NCI-H1105 treated with DMSO at 0.1 percent for 48 hours (cell line): ENCODE data around the gene RBM7.

Source experiments
- DNase-seq: peaks from one replicate; lab custom pipeline; 2025; lab: John Stamatoyannopoulos, UW

RBM7 gene

GRCh38 chr11:114396916-114397315 lies 3.5 kb upstream of the RBM7 start:
- no peak for DNase-seq

- no peak for DNase-seq
These were observed 3.0 kb upstream of the RBM7 start for GRCh38 chr11:114397349-114397982.

- DNase-seq: no peak
These were observed 2.1 kb upstream of the RBM7 start for GRCh38 chr11:114398303-114398920.

GRCh38 chr11:114399490-114400215 lies 813 bp upstream of the RBM7 start:
- peak; percentile 73 for DNase-seq

GRCh38 chr11:114400915-114401223 lies 403 bp downstream of the RBM7 start:
- peak; percentile 74 for DNase-seq

GRCh38 chr11:114401311-114401710 lies 845 bp downstream of the RBM7 start:
- no peak for DNase-seq

- no peak for DNase-seq
These were observed 12.5 kb downstream of the RBM7 start for GRCh38 chr11:114412946-114413345.

- no peak for DNase-seq
These were observed 13.5 kb downstream of the RBM7 start for GRCh38 chr11:114413958-114414357.

- DNase-seq: no peak
These were observed 16.0 kb downstream of the RBM7 start for GRCh38 chr11:114416441-114416961.

- DNase-seq: no peak
These were observed 25.8 kb downstream of the RBM7 start for GRCh38 chr11:114426280-114426679.

GRCh38 chr11:114430290-114430689 lies 29.8 kb downstream of the RBM7 start:
- no peak for DNase-seq

- no peak for DNase-seq
These were observed 32.4 kb downstream of the RBM7 start for GRCh38 chr11:114432893-114433292.

GRCh38 chr11:114433376-114433775 lies 32.9 kb downstream of the RBM7 start:
- DNase-seq: no peak

GRCh38 chr11:114438303-114438702 lies 37.8 kb downstream of the RBM7 start:
- DNase-seq: no peak

- peak; percentile 94 for DNase-seq
These were observed 39.0 kb downstream of the RBM7 start, which contains the start of gene REXO2 for GRCh38 chr11:114439229-114440120. TSS of gene REXO2 (plus strand) at chr11:114439467. CDS start at chr11:114439529, 62 bp downstream.

GRCh38 chr11:114440121-114440860 lies 39.8 kb downstream of the RBM7 start:
- DNase-seq: peak; percentile 26

GRCh38 chr11:114440971-114441763 lies 40.7 kb downstream of the RBM7 start:
- DNase-seq: peak; percentile 87

- peak; percentile 57 for DNase-seq
These were observed 41.5 kb downstream of the RBM7 start for GRCh38 chr11:114441921-114442320.

GRCh38 chr11:114442536-114442935 lies 42.1 kb downstream of the RBM7 start:
- DNase-seq: no peak

- no peak for DNase-seq
These were observed 47.0 kb downstream of the RBM7 start for GRCh38 chr11:114447444-114447843.
